ENCODE measurements around the gene ELOVL6. TPM values are rescaled to one million over a fixed set of nuclear protein-coding genes. Genes with fewer than 3 reads are reported as not detected.
"Not testable (repeated sequence)": the region's sequence is repeated elsewhere in the genome, so short reads cannot be mapped to it uniquely, and the experiment has no call there.

The ELOVL6 gene
- polyA plus RNA-seq, 6 donors from 2014 or later: not detected

DNA sequence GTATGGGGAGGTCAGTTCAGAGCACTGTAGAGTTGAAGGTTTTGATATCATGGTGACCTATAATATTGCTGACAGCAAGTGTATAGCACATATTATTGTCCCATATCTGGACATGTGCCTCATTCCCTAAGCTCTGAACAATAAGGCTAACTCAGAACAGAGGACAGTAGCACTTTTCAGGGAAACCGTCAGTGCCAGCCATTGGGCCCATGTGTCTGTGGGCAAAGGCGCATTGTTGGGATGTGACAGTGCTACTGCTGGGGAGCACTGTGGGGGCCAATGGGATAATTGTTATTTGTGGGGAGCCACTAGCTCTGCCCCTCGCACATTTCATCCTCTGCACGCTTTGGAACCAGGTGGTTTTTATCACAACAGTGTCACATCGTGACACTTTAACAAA, 136.2 kb downstream of the ELOVL6 start:
- Mint-ChIP-seq H3K36me3 (no peaks in the 10 kb centered on the region), H3K27ac (no peak overlapping the region), H3K4me3 (no peak overlapping the region), H3K9me3 (no peaks in the 10 kb centered on the region), H3K4me1 (peaks cover 7 to 14% (median 8%) of the 10 kb centered on the region in 3 donors), H3K27me3 (no peaks in the 10 kb centered on the region)
- no peak for DNase-seq
- no peak for ATAC-seq (ENCODE audit: low read depth in 2 of 2)

- DNase-seq: no peak
- H3K4me3 Mint-ChIP-seq: no peak overlapping the region
- ATAC-seq (ENCODE audit: low read depth in 2 of 2): no peak
- no peaks in the 10 kb centered on the region for H3K27me3 Mint-ChIP-seq
- H3K27ac Mint-ChIP-seq: no peak overlapping the region
- no peaks in the 10 kb centered on the region for H3K36me3 Mint-ChIP-seq
- no peaks in the 10 kb centered on the region for H3K9me3 Mint-ChIP-seq
- peaks cover 7 to 14% (median 8%) of the 10 kb centered on the region in 3 donors for H3K4me1 Mint-ChIP-seq
Measured at GRCh38 chr4:110061076-110061475, 137.3 kb downstream of the ELOVL6 start.

DNA sequence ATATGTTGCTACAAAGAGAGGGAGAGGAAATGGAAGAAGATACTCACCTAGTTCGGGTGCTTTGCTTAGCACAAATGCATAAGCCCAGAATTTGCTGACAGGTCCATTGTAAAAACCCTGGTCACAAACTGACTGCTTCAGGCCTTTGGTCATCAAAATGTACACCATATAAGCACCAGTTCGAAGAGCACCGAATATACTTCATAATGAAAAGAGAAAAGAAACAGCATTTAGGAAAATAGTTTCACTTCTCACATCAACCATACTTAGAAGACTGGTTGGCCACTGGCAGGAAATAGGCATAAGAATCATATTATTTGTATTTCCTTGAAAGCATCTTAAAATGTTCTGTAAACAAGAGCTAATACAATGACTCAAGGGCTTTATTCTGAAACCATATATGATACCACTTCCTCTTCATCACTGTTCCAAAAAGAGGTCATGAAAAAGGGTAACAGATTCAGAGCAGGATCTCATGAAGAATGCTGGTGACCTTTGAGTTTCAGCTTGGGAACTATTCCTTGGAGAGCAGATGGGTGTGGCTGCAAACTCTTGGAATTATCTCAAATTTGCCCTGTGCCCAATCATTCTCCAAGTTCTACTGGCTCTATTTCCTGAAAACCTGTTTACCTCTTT, 138.7 kb downstream of the ELOVL6 start:
- H3K27me3 Mint-ChIP-seq: no peaks in the 10 kb centered on the region
- no peaks in the 10 kb centered on the region for H3K9me3 Mint-ChIP-seq
- H3K36me3 Mint-ChIP-seq: no peaks in the 10 kb centered on the region
- peak overlapping the region in 1 of 6 donors; percentile 22 for H3K27ac Mint-ChIP-seq
- peaks cover 7 to 14% (median 8%) of the 10 kb centered on the region in 3 donors for H3K4me1 Mint-ChIP-seq
- ATAC-seq (ENCODE audit: low read depth in 2 of 2) (peak; percentile 18 to 50), DNase-seq (no peak)
- H3K4me3 Mint-ChIP-seq: no peak overlapping the region

DNA sequence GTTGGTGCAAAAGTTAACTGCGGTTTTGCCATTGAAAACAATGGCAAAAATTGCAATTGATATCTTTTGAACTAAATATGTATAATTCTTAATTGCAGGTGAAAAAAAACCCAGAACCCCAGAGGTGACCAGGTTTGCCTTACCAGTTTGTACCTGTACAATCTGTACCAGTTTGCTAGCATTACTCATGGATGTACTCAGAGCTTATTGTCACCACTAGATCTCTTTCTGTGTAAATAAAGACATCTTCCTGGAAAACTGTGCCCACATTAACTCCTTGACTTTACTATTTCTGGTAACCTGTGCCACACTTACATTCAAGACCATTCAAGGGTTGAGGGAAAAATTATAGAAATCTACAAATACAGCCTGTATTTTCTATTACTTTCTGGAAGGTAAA, 139.7 kb downstream of the ELOVL6 start:
- Mint-ChIP-seq H3K4me3 (no peak overlapping the region), H3K9me3 (no peaks in the 10 kb centered on the region), H3K36me3 (no peaks in the 10 kb centered on the region), H3K27me3 (no peaks in the 10 kb centered on the region), H3K27ac (no peak overlapping the region), H3K4me1 (peaks cover 7 to 14% (median 8%) of the 10 kb centered on the region in 3 donors)
- no peak for DNase-seq
- ATAC-seq (ENCODE audit: low read depth in 2 of 2): no peak

- ATAC-seq (ENCODE audit: low read depth in 2 of 2): no peak
- DNase-seq: no peak
- Mint-ChIP-seq H3K4me3 (no peak overlapping the region), H3K27me3 (no peaks in the 10 kb centered on the region), H3K36me3 (no peaks in the 10 kb centered on the region), H3K4me1 (peaks cover 6 to 12% (median 7%) of the 10 kb centered on the region in 3 donors), H3K27ac (no peak overlapping the region), H3K9me3 (no peaks in the 10 kb centered on the region)
Measured at GRCh38 chr4:110055158-110055768, 143.2 kb downstream of the ELOVL6 start.

DNA sequence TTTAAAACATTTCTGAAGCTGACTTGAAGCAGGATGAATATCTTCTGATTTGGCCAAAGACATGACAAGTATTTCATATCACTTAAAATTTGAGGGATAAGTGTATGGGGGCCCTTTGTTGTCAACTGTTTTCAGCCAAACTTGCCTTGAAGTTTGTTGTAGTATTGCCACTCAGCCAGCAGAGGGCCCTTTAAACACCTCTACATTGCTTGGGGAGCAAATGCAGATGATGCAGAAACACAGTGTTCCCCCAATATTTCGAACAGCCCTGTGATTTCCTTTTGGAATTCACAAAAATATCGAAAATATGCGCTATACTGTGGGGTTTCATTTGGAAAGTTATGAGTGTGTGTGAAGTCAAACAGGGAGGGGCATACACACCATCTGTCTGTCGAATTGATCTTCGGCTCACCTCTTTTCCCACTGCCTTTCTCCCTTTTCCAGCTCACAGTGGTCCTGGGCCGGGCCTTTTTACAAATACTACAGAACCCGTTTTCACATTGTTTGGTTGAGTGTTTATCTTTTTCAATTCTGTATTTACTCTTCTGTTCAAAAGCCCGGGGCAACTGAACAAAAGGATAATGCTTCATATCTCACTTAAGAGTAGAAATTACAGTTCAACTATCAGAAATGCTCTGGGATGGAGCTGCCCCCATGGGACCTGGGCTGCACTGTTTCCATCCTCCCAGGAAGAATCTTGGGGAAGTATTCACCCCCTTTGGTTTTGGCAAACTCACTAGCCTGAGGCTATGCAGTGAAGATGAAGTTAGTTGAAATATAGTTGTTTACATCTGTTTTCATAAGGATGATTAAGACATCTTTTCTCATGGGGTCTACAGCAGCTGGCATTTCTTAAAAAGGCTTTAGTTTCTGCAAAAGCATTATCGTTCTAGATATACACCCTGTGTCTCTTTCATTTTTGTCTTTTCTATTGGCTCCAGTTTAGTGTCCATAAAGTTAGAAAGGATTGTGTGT, 148.2 kb downstream of the ELOVL6 start:
- DNase-seq (peak; percentile 14), ATAC-seq (ENCODE audit: low read depth in 2 of 2) (peak in 1 of 2 donors; percentile 32)
- no peaks in the 10 kb centered on the region for H3K9me3 Mint-ChIP-seq
- no peaks in the 10 kb centered on the region for H3K4me1 Mint-ChIP-seq
- H3K36me3 Mint-ChIP-seq: no peaks in the 10 kb centered on the region
- no peak overlapping the region for H3K27ac Mint-ChIP-seq
- no peak overlapping the region for H3K4me3 Mint-ChIP-seq
- H3K27me3 Mint-ChIP-seq: no peaks in the 10 kb centered on the region

DNA sequence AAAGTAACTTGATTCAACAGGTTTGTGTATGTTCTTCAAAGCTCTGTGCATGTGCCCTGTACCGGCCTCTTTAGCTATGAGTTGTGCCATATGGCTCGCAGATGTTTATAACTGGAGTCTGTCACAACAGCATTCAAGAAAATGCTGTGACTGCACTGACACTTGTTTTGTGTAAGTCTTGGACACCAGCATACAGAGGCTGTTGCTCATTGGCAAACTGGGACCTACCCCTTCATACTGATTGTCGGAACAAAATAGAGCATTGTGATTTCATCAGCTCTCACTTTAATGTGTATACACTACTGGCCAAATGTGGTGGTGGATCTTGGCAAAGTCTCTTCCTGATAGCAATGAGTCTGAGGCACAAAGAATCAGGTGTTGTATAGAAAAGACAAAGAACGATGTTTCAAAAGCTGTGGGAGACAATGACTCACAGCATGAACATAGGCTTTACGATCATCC, 151.8 kb downstream of the ELOVL6 start:
- Mint-ChIP-seq H3K4me1 (peaks cover 0 to 6% (median 3%) of the 10 kb centered on the region in 3 donors), H3K36me3 (no peaks in the 10 kb centered on the region), H3K4me3 (no peak overlapping the region), H3K27me3 (peaks cover 0 to 13% (median 8%) of the 10 kb centered on the region in 3 donors), H3K27ac (no peak overlapping the region), H3K9me3 (no peaks in the 10 kb centered on the region)
- no peak for ATAC-seq (ENCODE audit: low read depth in 2 of 2)
- no peak for DNase-seq

DNA sequence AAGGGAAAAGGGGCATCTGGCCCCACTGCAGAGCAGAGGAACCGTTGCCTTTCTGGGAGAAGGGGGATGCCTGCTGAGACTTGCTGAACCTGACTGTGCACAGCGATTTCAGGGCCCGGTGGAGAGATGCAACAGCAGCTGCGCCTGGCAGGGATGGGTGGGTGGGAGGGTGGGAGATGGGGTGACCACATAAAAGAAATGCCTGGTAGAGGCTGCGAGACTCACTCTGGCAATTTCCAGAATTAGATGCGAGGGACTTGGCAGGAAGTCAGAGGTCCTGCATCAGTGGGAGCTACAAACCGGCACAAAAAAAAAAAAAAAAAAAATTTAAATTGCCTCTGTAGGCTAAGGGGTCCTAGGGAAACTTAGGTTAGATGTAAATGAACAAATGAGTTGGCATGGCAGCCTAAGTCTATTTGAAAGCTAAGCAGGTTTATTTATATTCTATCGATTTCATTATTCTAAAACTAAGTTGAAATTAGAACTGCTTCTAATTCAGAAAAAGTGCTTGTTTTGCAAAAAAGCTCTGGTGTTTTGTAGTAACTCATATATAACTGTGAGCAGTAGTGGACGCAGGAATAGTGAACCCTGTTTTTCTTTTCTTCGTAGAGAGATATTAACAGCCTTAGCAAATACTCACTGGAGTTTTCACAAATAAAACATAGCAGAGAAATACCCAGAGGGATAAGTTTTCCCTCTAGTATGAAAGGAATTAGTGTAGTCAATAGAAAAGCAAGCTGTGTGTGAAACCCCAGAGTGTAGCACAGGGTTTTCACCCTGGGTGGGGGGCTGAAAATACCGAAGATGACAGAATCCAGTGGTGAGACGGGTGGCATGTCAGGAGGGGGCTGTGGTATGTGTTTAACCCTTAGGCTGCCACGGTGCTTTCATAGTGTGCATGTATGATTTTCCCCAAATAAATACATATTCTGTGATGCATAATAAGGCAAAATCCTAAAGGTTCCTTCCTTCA, 155.6 kb downstream of the ELOVL6 start:
- no peak for ATAC-seq (ENCODE audit: low read depth in 2 of 2)
- H3K9me3 Mint-ChIP-seq: no peaks in the 10 kb centered on the region
- no peak overlapping the region for H3K27ac Mint-ChIP-seq

GRCh38 chr4:110041735-110042134, 156.7 kb downstream of the ELOVL6 start:
- H3K36me3 Mint-ChIP-seq: no peaks in the 10 kb centered on the region
- DNase-seq (no peak), ATAC-seq (ENCODE audit: low read depth in 2 of 2) (no peak)
- no peaks in the 10 kb centered on the region for H3K9me3 Mint-ChIP-seq
- H3K4me1 Mint-ChIP-seq: peaks cover 0 to 6% (median 3%) of the 10 kb centered on the region in 3 donors
- H3K27me3 Mint-ChIP-seq: peaks cover 5 to 33% (median 23%) of the 10 kb centered on the region in 3 donors
- no peak overlapping the region for H3K4me3 Mint-ChIP-seq
- no peak overlapping the region for H3K27ac Mint-ChIP-seq

More for the DNA sequence above, 155.6 kb downstream of the ELOVL6 start:
- H3K4me3 Mint-ChIP-seq: no peak overlapping the region
- no peak for DNase-seq
- peaks cover 0 to 33% (median 15%) of the 10 kb centered on the region in 3 donors for H3K27me3 Mint-ChIP-seq
- no peaks in the 10 kb centered on the region for H3K36me3 Mint-ChIP-seq
- H3K4me1 Mint-ChIP-seq: peaks cover 0 to 6% (median 3%) of the 10 kb centered on the region in 3 donors

DNA sequence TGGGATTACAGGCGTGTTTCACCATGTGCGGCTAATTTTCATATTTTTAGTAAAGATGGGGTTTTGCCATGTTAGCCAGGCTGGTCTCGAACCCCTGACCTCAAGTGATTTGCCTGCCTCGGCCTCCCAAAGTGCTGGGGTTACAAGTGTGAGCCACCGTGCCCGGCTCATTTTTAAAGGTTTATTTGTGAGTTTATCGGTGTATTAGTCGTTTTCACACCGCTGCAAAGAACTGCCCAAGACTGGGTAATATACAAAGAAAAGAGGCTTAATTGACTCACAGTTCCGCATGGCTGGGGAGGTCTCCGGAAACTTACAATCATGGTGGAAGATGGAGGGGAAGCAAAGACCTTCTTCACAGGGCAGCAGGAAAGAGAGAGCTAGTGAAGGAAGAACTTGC, 159.3 kb downstream of the ELOVL6 start:
- not testable (repeated sequence) for ATAC-seq (ENCODE audit: low read depth in 2 of 2)

GRCh38 chr4:110034026-110034393, 164.4 kb downstream of the ELOVL6 start:
- Mint-ChIP-seq H3K4me1 (peaks cover 6 to 9% (median 6%) of the 10 kb centered on the region in 3 donors), H3K27me3 (peaks cover 52 to 70% (median 55%) of the 10 kb centered on the region in 3 donors), H3K27ac (peak overlapping the region in 1 of 6 donors; percentile 42), H3K9me3 (peaks cover 0 to 9% (median 0%) of the 10 kb centered on the region in 7 donors), H3K4me3 (no peak overlapping the region), H3K36me3 (peaks cover 0 to 3% of the 10 kb centered on the region in 2 donors)
- DNase-seq (peak; percentile 35), ATAC-seq (ENCODE audit: low read depth in 2 of 2) (peak; percentile 67 to 87)

More for the DNA sequence above, 159.3 kb downstream of the ELOVL6 start:
- H3K9me3 Mint-ChIP-seq, H3K4me1 Mint-ChIP-seq, H3K27ac Mint-ChIP-seq, H3K4me3 Mint-ChIP-seq, H3K36me3 Mint-ChIP-seq, DNase-seq: not testable (repeated sequence)
- H3K27me3 Mint-ChIP-seq: peaks cover 30 to 47% (median 36%) of the 10 kb centered on the region in 3 donors

GRCh38 chr4:110033355-110034025, 164.9 kb downstream of the ELOVL6 start:
- no peak for ATAC-seq (ENCODE audit: low read depth in 2 of 2)
- Mint-ChIP-seq H3K27me3 (peaks cover 52 to 72% (median 53%) of the 10 kb centered on the region in 3 donors), H3K9me3 (peaks cover 0 to 9% (median 0%) of the 10 kb centered on the region in 7 donors), H3K27ac (peak overlapping the region in 1 of 6 donors; percentile 42), H3K4me1 (peaks cover 6 to 9% (median 6%) of the 10 kb centered on the region in 3 donors), H3K36me3 (peaks cover 0 to 3% of the 10 kb centered on the region in 2 donors), H3K4me3 (no peak overlapping the region)
- DNase-seq: no peak
